Left colon (tissue), 2 donors: ENCODE results near the gene VPS72. TPM values are rescaled to one million over a fixed set of nuclear protein-coding genes. Genes with fewer than 3 reads are reported as not detected.
"Not testable (repeated sequence)": the region's sequence is repeated elsewhere in the genome, so short reads cannot be mapped to it uniquely, and the experiment has no call there.

Experiments
- ATAC-seq: fragments of 200-7000 bp; cut with Tn5 transposase; one replicate; pipeline ENCODE4 v1.9.1; 2020; ENCODE audit warnings: mild to moderate bottlenecking, moderate library complexity
- DNase-seq, 2 donors: peaks; one replicate each; pipeline ENCODE4 v3.0.0-alpha.2; 2020
- intact Hi-C, 2 donors: fragments of 100-400 bp; cut with DNase I in 1 of 2; cut with micrococcal nuclease in 1 of 2; formaldehyde crosslinking; loops; one replicate each; pipeline versions ENCODE4 v1.11.2 to v1.14.0; 2022; cut with DNase I, micrococcal nuclease
- total RNA-seq, 2 donors: library from RNA; stranded (reverse); fragmentation: NEBNext Ultra II Directional; extraction: Animal tissue kit (Norgen Biotek cat#: 25700); gene quantifications; one replicate each; pipeline ENCODE4 v1.2.1, GENCODE V29; 2021
- donor health status: DM: no; HTN: no; CAD: no.
- donor health status: DM: yes; HTN: yes; CAD: no.

VPS72 gene
- total RNA-seq, 2 donors from 2014 or later = 34.4 TPM

DNA sequence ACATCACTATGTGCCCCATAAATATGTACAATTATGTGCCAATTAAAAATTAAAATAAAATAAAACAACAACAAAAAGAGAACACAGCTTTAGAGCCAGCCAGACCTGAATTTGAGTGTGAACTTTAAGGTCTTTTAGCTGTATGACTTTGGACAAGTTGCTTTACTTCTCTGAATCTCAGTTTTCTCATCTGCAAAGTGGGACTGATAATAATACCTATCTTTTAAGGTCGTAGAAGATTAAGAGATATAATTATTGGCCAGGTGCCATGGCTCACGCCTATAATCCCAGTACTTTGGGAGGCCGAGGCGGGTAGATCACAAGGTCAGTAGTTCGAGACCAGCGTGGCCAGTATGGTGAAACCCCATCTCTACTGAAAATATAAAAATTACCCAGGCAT is 3.3 kb upstream of the VPS72 start:
- ATAC-seq (no peak), DNase-seq (no peak)

DNA sequence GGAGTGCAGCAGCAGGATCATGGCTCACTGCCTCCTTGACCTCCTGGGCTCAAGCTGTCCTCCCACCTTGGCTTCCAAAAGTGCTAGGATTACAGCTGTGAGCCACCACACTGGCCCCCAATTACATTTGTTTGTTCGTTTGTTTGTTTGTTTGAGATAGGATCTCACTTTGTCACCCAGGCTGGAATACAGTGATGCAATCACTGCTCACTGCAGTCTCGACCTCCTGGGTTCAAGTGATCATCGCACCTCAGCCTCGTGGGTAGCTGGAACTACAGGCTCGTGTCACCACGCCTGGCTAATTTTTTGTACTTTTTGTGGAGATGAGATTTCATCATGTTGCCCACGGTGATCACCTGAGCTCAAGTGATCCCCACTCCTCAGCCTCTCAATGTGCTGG is 2.0 kb upstream of the VPS72 start:
- DNase-seq = no peak
- intact Hi-C loops = no loop called here
- ATAC-seq = no peak

More for the DNA sequence above, 3.3 kb upstream of the VPS72 start:
- intact Hi-C loops = no loop called here

DNA sequence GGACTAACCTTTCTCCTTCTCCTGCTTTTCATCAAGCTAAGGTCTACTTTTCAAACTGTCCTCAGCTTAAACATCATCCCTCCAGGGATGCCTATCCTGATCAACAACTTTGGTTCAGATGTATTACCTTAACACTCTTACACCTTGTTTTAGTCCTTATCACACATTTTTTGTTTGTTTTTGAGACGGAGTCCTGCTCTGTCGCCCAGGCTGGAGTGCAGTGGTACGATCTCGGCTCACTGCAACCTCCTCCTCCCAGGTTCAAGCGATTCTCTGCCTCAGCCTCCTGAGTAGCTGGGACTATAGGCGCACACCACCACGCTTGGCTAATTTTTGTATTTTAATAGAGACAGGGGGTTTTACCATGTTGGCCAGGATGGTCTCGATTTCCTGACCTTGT is 1.3 kb downstream of the VPS72 start:
- DNase-seq, intact Hi-C loops, ATAC-seq: not testable (repeated sequence)

- DNase-seq (no peak), ATAC-seq (no peak)
- intact Hi-C loops = no loop called here
These were observed 2.8 kb downstream of the VPS72 start for GRCh38 chr1:151187205-151187604.

GRCh38 chr1:151184211-151184610 is 5.8 kb downstream of the VPS72 start:
- intact Hi-C loops = no loop called here
- no peak for ATAC-seq
- DNase-seq = no peak

- intact Hi-C loops = no loop called here
- no peak for DNase-seq
- no peak for ATAC-seq
These were observed 13.4 kb downstream of the VPS72 start for GRCh38 chr1:151176514-151177045.

DNA sequence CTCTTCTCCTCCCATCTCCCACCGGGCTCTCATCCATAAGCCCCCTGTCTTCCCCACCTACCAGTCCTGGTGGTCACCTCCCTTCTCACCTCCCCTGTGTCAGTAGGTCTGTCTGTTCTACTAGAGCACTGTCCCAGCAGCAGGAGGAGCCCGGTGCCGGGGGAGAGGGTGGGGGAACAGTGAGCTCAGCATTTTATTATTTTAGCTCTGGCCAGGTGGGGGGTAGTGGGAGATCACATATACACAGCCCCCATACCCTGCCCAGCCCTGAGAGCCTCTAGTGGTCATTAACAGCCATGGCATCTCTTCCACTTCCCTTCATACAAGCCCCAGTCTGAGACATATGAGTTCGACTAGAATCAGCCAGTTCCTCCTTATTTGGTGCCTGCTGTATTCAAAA is 14.1 kb downstream of the VPS72 start, which contains the start of gene TMOD4:
Gene TMOD4 (minus strand): TSS at position 119 of the 400 bp plus-strand sequence. CDS start 1,106 bp downstream, outside the sequence.
- DNase-seq (no peak), ATAC-seq (peak; percentile 55)
- intact Hi-C loops = no loop called here

DNA sequence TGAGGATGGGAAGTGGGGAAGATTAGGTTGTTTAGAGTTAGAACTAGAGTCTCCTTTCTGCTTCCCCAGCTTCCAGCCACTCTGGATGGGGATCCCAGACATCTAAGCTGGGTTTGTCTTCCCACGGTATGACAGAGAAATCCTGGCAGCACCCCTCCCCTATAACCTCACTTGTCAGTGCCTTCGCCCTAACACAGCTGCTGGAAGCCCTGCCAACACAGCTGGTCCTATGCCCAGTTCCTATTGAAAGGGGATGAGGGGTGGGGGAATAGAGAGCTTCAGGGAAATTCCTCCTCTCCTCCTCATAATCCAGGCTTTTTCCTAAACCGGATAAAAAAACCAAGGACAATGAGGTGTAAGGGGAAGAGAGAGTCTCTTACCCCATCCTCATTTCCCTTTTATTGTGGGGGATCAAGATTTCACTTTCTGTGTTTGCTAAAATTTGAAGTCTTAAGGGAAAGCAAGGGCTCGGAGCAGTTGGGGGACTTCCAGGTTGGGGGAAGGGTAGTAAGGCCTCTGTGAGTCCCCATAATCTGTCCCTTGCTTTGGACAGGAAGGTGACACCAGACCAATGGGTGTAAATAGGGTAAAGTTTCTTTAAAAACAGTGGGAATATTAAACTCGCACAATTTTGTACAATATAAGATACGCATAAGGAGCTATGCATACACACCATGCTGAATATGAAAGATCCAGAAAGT is 14.8 kb downstream of the VPS72 start:
- intact Hi-C loops = no loop called here
- ATAC-seq = no peak
- no peak for DNase-seq

- intact Hi-C loops = no loop called here
- no peak for DNase-seq
- no peak for ATAC-seq
These were observed 18.8 kb downstream of the VPS72 start for GRCh38 chr1:151171190-151171589.

GRCh38 chr1:151167116-151167515 is 22.9 kb downstream of the VPS72 start:
- ATAC-seq (no peak), DNase-seq (no peak)
- intact Hi-C loops = no loop called here

DNA sequence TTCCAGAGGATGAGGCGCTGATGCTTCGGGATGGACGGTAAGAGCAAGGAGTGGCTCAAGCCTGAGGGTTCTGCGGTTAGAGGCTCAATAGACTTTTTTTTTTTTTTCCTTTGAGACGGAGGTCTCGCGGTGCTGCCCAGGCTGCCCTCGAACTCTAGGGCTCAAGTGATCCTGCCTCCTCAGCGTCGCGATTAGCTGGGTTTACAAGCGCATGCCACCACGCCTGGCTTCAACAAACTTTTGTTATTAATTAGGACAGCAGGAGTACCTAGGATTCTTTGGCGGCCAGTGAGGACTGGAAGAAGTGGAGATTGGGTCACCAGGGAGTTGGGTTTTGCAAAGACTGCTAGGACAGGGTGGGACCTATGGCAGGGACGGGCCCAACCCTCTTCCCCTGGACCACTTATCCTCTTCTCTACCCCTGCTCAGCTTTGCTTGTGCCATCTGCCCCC is 23.5 kb downstream of the VPS72 start:
- DNase-seq (no peak), ATAC-seq (peak; percentile 26)
- intact Hi-C loops = no loop called here

GRCh38 chr1:151165738-151166504 is 24.1 kb downstream of the VPS72 start, which contains the start of the genes LYSMD1 and SCNM1:
Gene LYSMD1 (minus strand): TSS chr1:151165902. CDS start chr1:151165258, 644 bp downstream.
Gene SCNM1 (plus strand): TSS chr1:151166144. CDS start chr1:151166153, 9 bp downstream.
- DNase-seq = peak; percentile 96 to 98
- intact Hi-C loops = no loop called here
- ATAC-seq = peak; percentile 96

DNA sequence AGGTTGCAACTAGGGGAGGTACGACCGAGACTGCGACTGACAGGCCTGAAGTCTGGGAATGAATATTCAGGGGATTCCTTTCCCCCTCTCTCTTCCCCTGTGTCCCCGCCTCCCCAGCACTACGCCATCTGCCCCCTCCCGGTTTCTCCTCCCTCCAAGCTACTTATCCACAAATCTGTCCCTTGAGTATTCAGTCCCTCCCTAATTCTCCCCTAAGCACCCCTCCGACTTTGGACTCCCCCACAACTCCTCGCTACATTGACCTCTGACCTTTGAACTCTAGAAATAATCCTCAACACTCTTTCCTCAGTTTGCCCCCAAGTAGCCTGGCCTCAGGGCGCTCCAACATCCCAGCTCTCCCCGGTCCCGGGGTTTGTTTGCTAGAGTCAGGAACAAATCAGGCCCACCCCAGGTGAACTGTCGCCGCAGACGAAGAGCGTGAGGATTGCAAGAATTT is 24.7 kb downstream of the VPS72 start:
- intact Hi-C loops = no loop called here
- DNase-seq (peak; percentile 46 to 50), ATAC-seq (peak; percentile 35)

DNA sequence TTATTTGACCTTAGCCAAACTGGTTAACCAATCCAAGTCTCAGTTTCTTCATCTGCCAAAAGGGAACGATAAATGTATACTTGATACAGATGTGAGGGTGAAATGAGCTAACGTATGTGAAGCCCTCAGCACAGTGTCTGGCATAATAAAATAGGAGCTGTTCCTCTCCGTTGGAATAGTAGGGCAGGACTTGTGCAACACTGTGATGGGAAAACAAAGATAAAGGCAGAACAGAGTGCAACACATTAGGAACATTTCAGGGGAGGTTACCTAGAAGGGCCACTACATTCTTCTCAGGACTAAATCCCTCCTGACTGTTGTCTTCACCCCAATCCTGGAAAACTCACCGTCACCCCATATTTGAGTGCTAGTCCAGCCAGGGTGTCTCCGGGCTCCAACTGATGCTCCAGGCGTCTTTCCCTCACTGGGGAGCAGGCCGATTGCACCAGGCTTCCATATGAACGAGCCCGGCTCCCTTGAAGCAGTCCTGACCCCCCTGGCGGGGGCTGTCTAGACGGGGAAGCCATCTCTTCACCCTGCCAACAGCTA is 25.2 kb downstream of the VPS72 start:
- ATAC-seq = peak; percentile 17
- intact Hi-C loops = no loop called here
- no peak for DNase-seq

DNA sequence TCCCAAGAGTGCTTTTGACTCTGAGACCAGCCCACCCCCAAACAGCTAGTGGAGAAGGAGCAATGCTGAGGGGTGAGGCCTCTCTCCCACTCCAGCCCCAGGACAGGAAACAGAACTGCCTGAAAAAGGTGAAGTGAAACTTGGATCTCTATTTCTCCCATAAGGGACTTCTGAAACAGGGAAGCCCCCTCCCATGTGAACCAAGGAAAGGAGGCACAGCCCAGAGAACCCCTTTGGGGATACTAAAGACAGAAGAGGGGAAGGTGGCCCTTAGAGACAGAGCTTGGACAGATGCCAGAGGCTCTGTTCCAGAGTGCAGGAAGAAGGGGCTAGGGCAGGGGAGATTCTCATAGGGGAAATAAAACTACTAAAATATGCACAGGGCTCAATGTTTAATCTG is 30.6 kb downstream of the VPS72 start:
- intact Hi-C loops = loop anchor here (10.0 kb wide), 2 partner anchors 55 to 135 kb away; no protein-coding TSS in a partner anchor
- DNase-seq (no peak), ATAC-seq (no peak)

GRCh38 chr1:151158751-151159251 is 31.2 kb downstream of the VPS72 start:
- no peak for ATAC-seq
- intact Hi-C loops = loop anchor here (10.0 kb wide), 2 partner anchors 54 to 134 kb away; no protein-coding TSS in a partner anchor
- DNase-seq = no peak

GRCh38 chr1:151158326-151158725 is 31.7 kb downstream of the VPS72 start:
- no peak for ATAC-seq
- DNase-seq = no peak
- intact Hi-C loops = loop anchor here (10.0 kb wide), 2 partner anchors 54 to 134 kb away; no protein-coding TSS in a partner anchor

DNA sequence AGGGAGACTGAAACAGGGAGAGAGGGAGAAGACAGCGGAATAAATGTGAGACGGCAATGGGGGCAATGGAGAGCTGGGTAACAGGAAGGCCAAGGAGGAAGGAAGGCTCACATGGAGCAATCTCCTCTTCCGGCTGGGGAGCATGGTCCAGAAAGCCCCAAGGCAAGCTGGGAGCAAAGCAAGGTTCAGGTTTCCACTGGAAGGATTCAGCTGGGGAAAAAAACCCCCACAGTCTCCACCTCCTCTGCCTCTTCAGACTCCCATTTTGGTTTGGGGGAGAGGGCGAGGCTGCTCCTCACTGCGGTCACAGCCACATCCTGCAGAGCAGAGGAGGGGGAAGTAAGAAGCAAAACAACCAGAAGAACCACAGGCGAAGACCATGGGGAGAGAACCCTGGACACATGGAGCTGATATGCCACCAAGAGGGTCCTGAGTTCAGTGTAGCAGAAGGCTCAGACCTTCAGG is 32.9 kb downstream of the VPS72 start:
- DNase-seq = peak in 1 of 2 donors; percentile 32
- intact Hi-C loops = loop anchor here (2.0 to 10.0 kb wide), 3 partner anchors 52 to 132 kb away; no protein-coding TSS in a partner anchor
- peak; percentile 6 for ATAC-seq

GRCh38 chr1:151156515-151156819 is 33.5 kb downstream of the VPS72 start, which contains the start of gene TNFAIP8L2:
Gene TNFAIP8L2 (plus strand): TSS chr1:151156649. CDS start chr1:151158698, 2,049 bp downstream.
- DNase-seq (peak; percentile 65 to 86), ATAC-seq (peak; percentile 90)
- intact Hi-C loops = loop anchor here (2.0 to 10.0 kb wide), 3 partner anchors 52 to 132 kb away; no protein-coding TSS in a partner anchor
